H1 (cell line): ENCODE results near the gene SCYL1. TPM values are rescaled to one million over a fixed set of nuclear protein-coding genes. Genes with fewer than 3 reads are reported as not detected.

ENCODE experiments used
- CTCF ChIA-PET: fragments of 300-600 bp; sonication (Branson Sonifier 250); formaldehyde crosslinking; loops from one replicate; lab custom pipeline; 2021; ENCODE audit not compliant: partially characterized antibody; lab: Charles Lee
- POLR2A ChIA-PET: fragments of 300-600 bp; sonication (Branson Sonifier 250); formaldehyde crosslinking; loops from one replicate; lab custom pipeline; 2021; ENCODE audit warnings: inconsistent platforms; ENCODE audit not compliant: partially characterized antibody; lab: Charles Lee
- DNase-seq, 2 experiments: peaks; one replicate each; pipeline versions ENCODE4 v3.0.0 to v3.0.0-alpha.2; 2010 to 2022; ENCODE audit warnings: low spot score in 2 of 2, low read depth in 1 of 2, mixed read lengths in 1 of 2
- FAIRE-seq: peaks from 2 replicates; lab custom pipeline; 2011; peaks lifted over from hg19 to GRCh38; lab: Jason Lieb, UNC
- H2AFZ ChIP-seq: 2 replicates; pipeline ENCODE4 v1.8.1; 2012; ENCODE audit warnings: low read length, inconsistent platforms
- H2AK5ac ChIP-seq: 2 replicates; pipeline ENCODE4 v1.6.1; 2013; ENCODE audit warnings: low read depth, low read length
- H2BK120ac ChIP-seq: replicated peaks from 2 replicates; pipeline ENCODE3; 2013; ENCODE audit warnings: low read depth, low read length, inconsistent platforms
- H2BK12ac ChIP-seq: 2 replicates; pipeline ENCODE4 v1.6.1; 2013; ENCODE audit warnings: low read depth, low read length
- H2BK15ac ChIP-seq: 2 replicates; pipeline ENCODE4 v1.6.1; 2013; ENCODE audit warnings: low read length
- H2BK20ac ChIP-seq: 2 replicates; pipeline ENCODE4 v1.6.1; 2013; ENCODE audit warnings: low read length
- H2BK5ac ChIP-seq: 2 replicates; pipeline ENCODE4 v1.6.1; 2013; ENCODE audit warnings: low read depth, low read length
- H3K14ac ChIP-seq: 2 replicates; pipeline ENCODE4 v1.6.1; 2013; ENCODE audit warnings: inconsistent platforms; ENCODE audit not compliant: insufficient read length
- H3K18ac ChIP-seq: 2 replicates; pipeline ENCODE4 v1.6.1; 2013; ENCODE audit warnings: low read length; ENCODE audit errors: extremely low read depth
- H3K23ac ChIP-seq: 2 replicates; pipeline ENCODE4 v1.6.1; 2013; ENCODE audit warnings: inconsistent platforms; ENCODE audit not compliant: insufficient read length
- H3K23me2 ChIP-seq: 2 replicates; pipeline ENCODE4 v1.6.1; 2013; ENCODE audit warnings: low read depth, low read length
- H3K27ac ChIP-seq: 2 replicates; pipeline ENCODE4 v1.6.1; 2011; ENCODE audit warnings: low read depth, low read length, inconsistent platforms
- H3K27me3 ChIP-seq, 4 experiments: replicated peaks in 1 of 4; 1 replicate in 1 of 4; 2 replicates in 3 of 4; pipeline versions ENCODE4 v1.6.1 to v1.8.1; 2011 to 2013; ENCODE audit warnings: low read length in 3 of 4, mild to moderate bottlenecking in 3 of 4, inconsistent platforms in 2 of 4, mixed read lengths in 2 of 4, moderate library complexity in 1 of 4; ENCODE audit not compliant: control insufficient read depth in 3 of 4, insufficient read depth in 3 of 4; ENCODE audit errors: extremely low read depth in 1 of 4
- H3K36me3 ChIP-seq, 4 experiments: 2 replicates each; pipeline versions ENCODE4 v1.6.1 to v1.8.1; 2011 to 2013; ENCODE audit warnings: mild to moderate bottlenecking in 4 of 4, low read length in 3 of 4, moderate library complexity in 2 of 4, control low read depth in 1 of 4, inconsistent platforms in 1 of 4; ENCODE audit not compliant: insufficient read depth in 4 of 4, control insufficient read depth in 2 of 4
- H3K4ac ChIP-seq: replicated peaks from 2 replicates; pipeline ENCODE3; 2013; ENCODE audit warnings: low read length, low read depth, mixed read lengths, inconsistent platforms; ENCODE audit not compliant: insufficient read length
- H3K4me1 ChIP-seq, 4 experiments: replicated peaks in 1 of 4; 1 replicate in 1 of 4; 2 replicates in 3 of 4; pipeline versions ENCODE4 v1.6.1 to v1.8.1; 2011 to 2013; ENCODE audit warnings: low read length in 3 of 4, inconsistent platforms in 2 of 4, mixed read lengths in 1 of 4; ENCODE audit not compliant: insufficient read depth in 4 of 4, control insufficient read depth in 3 of 4
- H3K4me2 ChIP-seq, 2 experiments: 2 replicates each; pipeline versions ENCODE4 v1.6.1 to v1.8.1; 2011 to 2013; ENCODE audit warnings: low read depth in 2 of 2, low read length in 2 of 2, control low read depth in 1 of 2, inconsistent platforms in 1 of 2, mild to moderate bottlenecking in 1 of 2; ENCODE audit not compliant: insufficient read depth in 1 of 2
- H3K4me3 ChIP-seq, 4 experiments: fragments of 200-600, 300-600 bp in 1 of 4; sonication (generic), shearing (Covaris generic), sonication (Bioruptor Twin) in 1 of 4; 2 replicates each; pipeline versions ENCODE4 v1.5.1 to v1.8.1; 2011 to 2016; ENCODE audit warnings: low read length in 4 of 4, low read depth in 3 of 4, control low read depth in 2 of 4, inconsistent platforms in 2 of 4, mild to moderate bottlenecking in 2 of 4, mixed read lengths in 1 of 4, moderate library complexity in 1 of 4; ENCODE audit not compliant: insufficient read depth in 2 of 4; ENCODE audit errors: extremely low read depth in 1 of 4
- H3K56ac ChIP-seq: replicated peaks from 2 replicates; pipeline ENCODE3; 2013; ENCODE audit warnings: low read depth, mild to moderate bottlenecking, mixed read lengths, low read length, inconsistent platforms; ENCODE audit not compliant: insufficient read length
- H3K79me1 ChIP-seq: 2 replicates; pipeline ENCODE4 v1.6.1; 2013; ENCODE audit warnings: low read depth, low read length, control low read depth
- H3K79me2 ChIP-seq, 2 experiments: 2 replicates each; pipeline versions ENCODE4 v1.6.1 to v1.8.1; 2012 to 2013; ENCODE audit warnings: low read length in 2 of 2, mild to moderate bottlenecking in 2 of 2, inconsistent platforms in 1 of 2; ENCODE audit not compliant: insufficient read depth in 2 of 2, control insufficient read depth in 1 of 2
- H3K9ac ChIP-seq, 4 experiments: replicated peaks in 1 of 4; 1 replicate in 1 of 4; 2 replicates in 3 of 4; pipeline versions ENCODE4 v1.6.1 to v1.8.1; 2011 to 2013; ENCODE audit warnings: low read depth in 3 of 4, low read length in 3 of 4, control low read depth in 2 of 4, mild to moderate bottlenecking in 2 of 4, moderate library complexity in 2 of 4, inconsistent platforms in 1 of 4; ENCODE audit errors: extremely low read depth in 1 of 4
- H3K9me3 ChIP-seq, 2 experiments: 2 replicates each; pipeline versions ENCODE4 v1.6.1 to v1.8.1; 2012 to 2013; ENCODE audit warnings: mild to moderate bottlenecking in 2 of 2, moderate library complexity in 2 of 2, control low read depth in 1 of 2, inconsistent platforms in 1 of 2, low read depth in 1 of 2, low read length in 1 of 2, mixed read lengths in 1 of 2; ENCODE audit not compliant: insufficient read depth in 2 of 2
- H4K20me1 ChIP-seq, 2 experiments: replicated peaks in 1 of 2; 2 replicates each; pipeline versions ENCODE3 to v1.8.1; 2011 to 2013; ENCODE audit warnings: inconsistent platforms in 2 of 2, low read length in 2 of 2, mild to moderate bottlenecking in 1 of 2; ENCODE audit not compliant: insufficient read depth in 2 of 2, control insufficient read depth in 1 of 2
- H4K5ac ChIP-seq: 2 replicates; pipeline ENCODE4 v1.6.1; 2013; ENCODE audit warnings: low read length, low read depth, mixed read lengths, inconsistent platforms; ENCODE audit not compliant: insufficient read length
- H4K8ac ChIP-seq: 2 replicates; pipeline ENCODE4 v1.8.0; 2013; ENCODE audit warnings: mild to moderate bottlenecking, moderate library complexity, low read length, inconsistent platforms; ENCODE audit not compliant: insufficient read depth; ENCODE audit errors: extremely low read depth
- H4K91ac ChIP-seq: replicated peaks from 2 replicates; pipeline ENCODE3; 2013; ENCODE audit warnings: low read length, mixed read lengths, inconsistent platforms; ENCODE audit not compliant: insufficient read length
- CREB1 ChIP-seq: IDR thresholded peaks from 2 replicates; pipeline ENCODE4 v1.6.1; 2012; ENCODE audit warnings: inconsistent platforms
- GABPA ChIP-seq: IDR thresholded peaks from 2 replicates; pipeline ENCODE4 v1.6.1; 2011; ENCODE audit warnings: mild to moderate bottlenecking, low read length, moderate library complexity, borderline replicate concordance; ENCODE audit not compliant: insufficient read depth
- HDAC2 ChIP-seq, 2 experiments: fragments of 300-600 bp in 1 of 2; sonication (generic) in 1 of 2; IDR thresholded peaks; 2 replicates each; pipeline ENCODE4 v1.6.1; 2011 to 2012; ENCODE audit warnings: low read depth in 2 of 2, low read length in 2 of 2, mild to moderate bottlenecking in 2 of 2, moderate library complexity in 2 of 2, borderline replicate concordance in 1 of 2, inconsistent platforms in 1 of 2
- SAP30 ChIP-seq: fragments of 300-600 bp; sonication (generic); IDR thresholded peaks from 2 replicates; pipeline ENCODE4 v1.7.1; 2012; ENCODE audit warnings: low read length, moderate library complexity, mild to moderate bottlenecking, inconsistent platforms; ENCODE audit not compliant: insufficient read depth, insufficient replicate concordance
- SIN3A ChIP-seq, 2 experiments: IDR thresholded peaks in 1 of 2; conservative IDR thresholded peaks in 1 of 2; 2 replicates each; pipeline ENCODE4 v1.6.1; 2011 to 2012; ENCODE audit warnings: low read length in 2 of 2, improper control_type of control experiment in 1 of 2, low read depth in 1 of 2, mild to moderate bottlenecking in 1 of 2
- SIX5 ChIP-seq: IDR thresholded peaks from 2 replicates; pipeline ENCODE4 v1.6.1; 2011; ENCODE audit warnings: mild to moderate bottlenecking, low read depth, low read length
- SUZ12 ChIP-seq: fragments of 200-600 bp; sonication (generic); IDR thresholded peaks from 2 replicates; pipeline ENCODE4 v1.6.1; 2012; ENCODE audit warnings: mild to moderate bottlenecking, inconsistent platforms, low read length, moderate library complexity, mixed read lengths
- TAF7 ChIP-seq: optimal IDR thresholded peaks from 2 replicates; pipeline ENCODE3; 2011; ENCODE audit warnings: low read depth, mild to moderate bottlenecking, inconsistent platforms, low read length, moderate library complexity, borderline replicate concordance
- TBP ChIP-seq: IDR thresholded peaks from 2 replicates; pipeline ENCODE4 v1.6.1; 2011; ENCODE audit warnings: low read depth, low read length, improper control_type of control experiment
- ZNF274 ChIP-seq: IDR thresholded peaks from 2 replicates; pipeline ENCODE4 v1.7.0; 2012; ENCODE audit warnings: low read length, borderline replicate concordance; ENCODE audit errors: extremely low read depth
- WGBS, 2 experiments: shearing (Covaris generic) in 1 of 2; methylation state at CpG; one replicate each; pipeline versions ENCODE4 v1.1.6 to v1.1.7; 2013 to 2015; ENCODE audit warnings: low lambda C conversion rate in 2 of 2, mixed read lengths in 2 of 2, inconsistent platforms in 1 of 2, low coverage in 1 of 2, missing lambda C conversion rate in 1 of 2; ENCODE audit not compliant: insufficient replicate concordance in 2 of 2, insufficient coverage in 1 of 2, insufficient read length in 1 of 2; ENCODE audit errors: extremely low coverage in 1 of 2, missing lambda C conversion rate in 1 of 2; 5-methylcytosine and 5-hydroxymethylcytosine counted together
- polyA plus RNA-seq, 7 experiments: library from polyadenylated mRNA; depleted of rRNA in 3 of 7; stranded (reverse) in 5 of 7; unstranded in 2 of 7; fragments of >200 nt in 5 of 7; fragments of 200-250 nt in 2 of 7; gene quantifications; 1 replicate in 5 of 7; 2 replicates in 1 of 7; 4 replicates in 1 of 7; pipeline versions ENCODE4 v1.2.1 to v1.2.3, GENCODE V29; 2011 to 2013; ENCODE audit warnings: missing spikeins in 2 of 7, mixed read lengths in 2 of 7
- total RNA-seq: library from RNA; stranded (reverse); fragmentation: NEBNext Ultra II Directional; extraction: Animal tissue kit (Norgen Biotek cat#: 25700); gene quantifications from 2 replicates; pipeline ENCODE4 v1.2.1, GENCODE V29; 2021
- TF ChIP-seq, protein P1 (sequence below): IDR thresholded peaks from 2 replicates; pipeline ENCODE4 v1.6.1; 2012; ENCODE audit warnings: low read length, inconsistent platforms

Gene SCYL1
- total and polyA plus RNA-seq, 2 of the 8 experiments (the other 6 are each of a cell fraction or from before 2014, with no cell fraction given): 59.8 to 77.7 TPM

DNA sequence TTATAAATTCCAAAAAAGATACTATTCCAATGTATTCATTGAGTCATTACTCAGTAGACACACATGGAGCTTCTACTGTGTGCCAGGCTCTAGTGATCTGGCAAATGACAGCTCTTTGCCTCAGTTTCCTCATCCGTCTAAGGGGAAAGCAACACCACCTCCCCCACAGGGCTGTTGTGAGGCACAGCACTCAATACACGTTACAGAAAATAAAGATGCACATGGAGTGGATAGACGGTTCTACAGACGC, 32.6 kb upstream of the SCYL1 start:
- H3K27ac ChIP-seq: no peak overlapping the region
- no peak overlapping the region for H3K23ac ChIP-seq
- H2AK5ac ChIP-seq: peak overlapping the region; percentile 82
- no peak overlapping the region for H3K4me3 ChIP-seq
- peak overlapping the region; percentile 91; the same call in 1 of the 2 replicates for H2BK5ac ChIP-seq
- 0 out of 2 replicates have a peak overlapping the region, but pooled peaks have one; percentile 35 for H2BK15ac ChIP-seq
- H3K27me3 ChIP-seq: no peaks in the 10 kb centered on the region
- no peak overlapping the region; a peak in 1 of 7 replicates for H3K9ac ChIP-seq
- POLR2A ChIA-PET: interaction anchor here (0.6 to 29.8 kb wide), 8 partner anchors 9 to 190 kb away, joined by 3 to 1569 read pairs (median 6); partner anchors contain the start of genes MALAT1 and NEAT1
- FAIRE-seq (no peak), DNase-seq (no peak)
- CTCF ChIA-PET: interaction anchor here (0.7 to 29.0 kb wide), 6 partner anchors 9 to 279 kb away, joined by 3 to 809 read pairs (median 41); no protein-coding TSS in a partner anchor
- H3K79me2 ChIP-seq: peaks cover 0 to 8% of the 10 kb centered on the region in 2 experiments; a peak in 1 of 4 replicates
- no peak overlapping the region for H2BK120ac ChIP-seq
- H4K5ac ChIP-seq: no peak overlapping the region
- H2BK20ac ChIP-seq: peak overlapping the region; percentile 67
- 90% methylated on average over 4 of the region's 4 CpGs; no CpG with 5 or more reads in 1 of the 2 experiments for WGBS, 2 experiments
- no peaks in the 10 kb centered on the region; the same call in 1 of the 2 replicates for H3K23me2 ChIP-seq
- peak overlapping the region; percentile 75 for H4K91ac ChIP-seq
- H3K14ac ChIP-seq: no peak overlapping the region
- no peaks in the 10 kb centered on the region; the same call in 1 of the 2 replicates for H3K79me1 ChIP-seq
- H3K56ac ChIP-seq: no peak overlapping the region
- no peak overlapping the region for H2AFZ ChIP-seq
- H3K4me2 ChIP-seq: peak overlapping the region in 1 of 2 experiments; percentile 3; a peak in 1 of 4 replicates
- peak overlapping the region; percentile 46; the same call in 1 of the 2 replicates for H4K8ac ChIP-seq
- H3K4ac ChIP-seq: peak overlapping the region; percentile 30
- peak overlapping the region; percentile 33; the same call in 1 of the 2 replicates for H3K18ac ChIP-seq
- peaks cover 36 to 61% (median 48%) of the 10 kb centered on the region in 4 experiments for H3K4me1 ChIP-seq
- H4K20me1 ChIP-seq: no peaks in the 10 kb centered on the region
- H2BK12ac ChIP-seq: peak overlapping the region; percentile 100
- no peaks in the 10 kb centered on the region for H3K36me3 ChIP-seq
- H3K9me3 ChIP-seq: no peaks in the 10 kb centered on the region
- no peak for TF ChIP-seq SUZ12
- no peak for TF ChIP-seq SIN3A (conservative IDR thresholded peaks at IDR 0.05 in 1 of 2, IDR thresholded peaks at IDR 0.05 in 1 of 2; ENCODE audit: low read depth in 1 of 2, low read length in 2 of 2)
- TF ChIP-seq SIX5: no peak
- no peak for TF ChIP-seq GABPA
- TF ChIP-seq SAP30: no peak
- TF ChIP-seq HDAC2 (IDR thresholded peaks at IDR 0.05; ENCODE audit: borderline replicate concordance in 1 of 2, low read depth in 2 of 2, low read length in 2 of 2): no peak
- no peak for TF ChIP-seq TAF7
- TF ChIP-seq, protein P1, sequence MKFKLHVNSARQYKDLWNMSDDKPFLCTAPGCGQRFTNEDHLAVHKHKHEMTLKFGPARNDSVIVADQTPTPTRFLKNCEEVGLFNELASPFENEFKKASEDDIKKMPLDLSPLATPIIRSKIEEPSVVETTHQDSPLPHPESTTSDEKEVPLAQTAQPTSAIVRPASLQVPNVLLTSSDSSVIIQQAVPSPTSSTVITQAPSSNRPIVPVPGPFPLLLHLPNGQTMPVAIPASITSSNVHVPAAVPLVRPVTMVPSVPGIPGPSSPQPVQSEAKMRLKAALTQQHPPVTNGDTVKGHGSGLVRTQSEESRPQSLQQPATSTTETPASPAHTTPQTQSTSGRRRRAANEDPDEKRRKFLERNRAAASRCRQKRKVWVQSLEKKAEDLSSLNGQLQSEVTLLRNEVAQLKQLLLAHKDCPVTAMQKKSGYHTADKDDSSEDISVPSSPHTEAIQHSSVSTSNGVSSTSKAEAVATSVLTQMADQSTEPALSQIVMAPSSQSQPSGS: no peak
- no peak for TF ChIP-seq ZNF274
- no peak for TF ChIP-seq CREB1
- no peak for TF ChIP-seq TBP
